OCI-LY3 (cell line): ENCODE data around the gene G6PD.

Experiments used
- EZH2phosphoT487 ChIP-seq: fragments of 200-600 bp; shearing (Covaris generic); IDR thresholded peaks from 2 replicates; pipeline ENCODE4 v1.6.1; 2018; ENCODE audit warnings: antibody characterized with exemption, mixed run types, low read depth
- TF ChIP-seq, protein P1 (sequence below): fragments of 200-600, 300-600 bp; sonication (generic); IDR thresholded peaks from 2 replicates; pipeline ENCODE4 v1.5.1; 2014; ENCODE audit warnings: antibody characterized with exemption, low read length, low read depth

DNA sequence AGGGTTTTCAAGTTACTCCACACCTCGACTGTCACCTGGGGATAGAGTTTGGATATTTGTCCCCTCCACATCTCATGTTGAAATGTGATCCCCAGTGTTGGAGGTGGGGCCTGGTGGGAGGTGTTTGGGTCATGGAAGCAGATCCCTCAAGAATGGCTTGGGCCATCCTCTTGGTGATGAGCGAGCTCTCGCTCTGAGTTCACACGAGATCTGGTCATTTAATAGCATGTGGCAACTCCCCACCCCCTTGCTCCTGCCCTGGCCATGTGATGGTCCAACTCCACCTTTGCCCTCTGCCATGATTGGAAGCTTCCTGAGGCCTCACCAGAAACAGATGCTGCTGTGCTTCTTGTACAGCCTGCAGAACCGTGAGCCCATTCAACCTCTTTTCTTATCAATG lies 46.6 kb upstream of the G6PD start:
- TF ChIP-seq, protein P1, sequence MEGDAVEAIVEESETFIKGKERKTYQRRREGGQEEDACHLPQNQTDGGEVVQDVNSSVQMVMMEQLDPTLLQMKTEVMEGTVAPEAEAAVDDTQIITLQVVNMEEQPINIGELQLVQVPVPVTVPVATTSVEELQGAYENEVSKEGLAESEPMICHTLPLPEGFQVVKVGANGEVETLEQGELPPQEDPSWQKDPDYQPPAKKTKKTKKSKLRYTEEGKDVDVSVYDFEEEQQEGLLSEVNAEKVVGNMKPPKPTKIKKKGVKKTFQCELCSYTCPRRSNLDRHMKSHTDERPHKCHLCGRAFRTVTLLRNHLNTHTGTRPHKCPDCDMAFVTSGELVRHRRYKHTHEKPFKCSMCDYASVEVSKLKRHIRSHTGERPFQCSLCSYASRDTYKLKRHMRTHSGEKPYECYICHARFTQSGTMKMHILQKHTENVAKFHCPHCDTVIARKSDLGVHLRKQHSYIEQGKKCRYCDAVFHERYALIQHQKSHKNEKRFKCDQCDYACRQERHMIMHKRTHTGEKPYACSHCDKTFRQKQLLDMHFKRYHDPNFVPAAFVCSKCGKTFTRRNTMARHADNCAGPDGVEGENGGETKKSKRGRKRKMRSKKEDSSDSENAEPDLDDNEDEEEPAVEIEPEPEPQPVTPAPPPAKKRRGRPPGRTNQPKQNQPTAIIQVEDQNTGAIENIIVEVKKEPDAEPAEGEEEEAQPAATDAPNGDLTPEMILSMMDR, result no peak
- TF ChIP-seq EZH2phosphoT487, result no peak
